Erythroblast (primary cell): Measurements from ENCODE around the gene MSMP.
A peak's percentile ranks its signal among the peaks of the same experiment; 100 is the strongest.

Source experiments
- DNase-seq, 2 experiments: peaks; one replicate each; lab custom pipeline; 2025; lab: John Stamatoyannopoulos, UW
- GATA1 ChIP-seq: IDR thresholded peaks from 2 replicates; pipeline ENCODE4 v1.6.1; 2011; ENCODE audit warnings: low read depth, mild to moderate bottlenecking, control low read depth, low read length, moderate library complexity
- POLR2A ChIP-seq: IDR thresholded peaks from 2 replicates; pipeline ENCODE4 v1.6.1; 2011; ENCODE audit warnings: mild to moderate bottlenecking, low read length

MSMP gene

DNA sequence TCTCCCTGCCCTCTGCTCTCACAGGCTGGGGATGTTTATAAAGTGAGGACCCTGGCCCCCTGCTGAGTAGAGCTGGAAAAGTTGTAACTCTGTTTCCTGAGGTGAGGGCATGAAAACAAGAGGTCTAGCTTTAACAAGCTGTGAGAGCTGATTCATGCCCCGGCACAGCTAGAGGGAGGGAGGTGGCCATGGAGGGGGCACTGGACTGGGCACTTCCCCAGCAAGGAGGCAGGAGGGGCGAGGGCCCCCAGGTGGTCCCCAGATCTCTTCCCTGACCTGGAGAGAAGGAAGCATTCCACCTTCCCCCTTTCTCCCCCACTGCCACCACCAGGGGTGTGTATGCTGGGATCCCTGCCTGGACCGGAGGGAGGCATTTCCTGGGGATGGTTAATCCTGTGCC, at the start of gene MSMP:
Gene MSMP, minus strand, starts transcription at position 13 of the 400 bp plus-strand sequence. CDS start 147 bp downstream, outside the sequence.
- no peak for DNase-seq
- TF ChIP-seq POLR2A = no peak
- no peak for TF ChIP-seq GATA1

DNA sequence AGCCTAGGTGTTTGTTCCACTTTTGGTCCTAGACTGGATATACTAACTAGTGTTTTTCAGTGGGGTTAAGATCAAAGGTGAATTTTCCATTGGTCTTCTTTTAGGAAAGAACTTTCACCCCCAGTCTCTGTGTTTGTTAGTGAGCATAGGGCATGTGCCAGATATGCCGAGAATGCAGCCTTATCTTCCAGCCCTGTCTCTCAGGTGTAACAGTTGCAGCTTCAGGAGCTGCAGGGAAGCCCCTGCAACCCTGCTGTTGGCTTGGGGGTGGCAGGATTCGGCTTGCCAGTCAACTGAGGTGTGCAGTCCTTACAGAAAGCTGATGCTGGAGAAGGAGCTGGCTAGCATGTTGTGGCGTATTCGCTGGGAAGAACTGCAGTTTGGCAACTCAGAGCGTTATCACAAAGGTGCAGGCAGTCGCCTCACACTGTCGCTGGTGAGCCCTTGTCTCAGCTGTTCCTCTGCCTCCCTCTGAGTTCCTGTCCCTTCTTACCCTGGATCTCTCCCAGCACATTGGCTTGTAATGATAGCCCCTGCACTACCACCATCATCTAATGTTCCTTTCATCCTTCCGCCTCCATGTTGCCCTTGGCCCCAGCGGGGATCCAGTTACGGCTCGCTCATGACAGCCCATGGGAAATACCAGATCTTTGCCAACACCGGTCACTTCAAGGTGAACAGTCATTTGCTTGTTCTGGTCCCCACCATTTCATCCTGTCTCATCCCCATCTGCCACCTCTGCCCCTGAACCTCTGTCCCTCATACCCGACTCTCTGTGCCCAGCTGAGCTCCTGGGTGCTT, 47.5 kb upstream of the MSMP start:
- no peak for TF ChIP-seq POLR2A
- DNase-seq = no peak

DNA sequence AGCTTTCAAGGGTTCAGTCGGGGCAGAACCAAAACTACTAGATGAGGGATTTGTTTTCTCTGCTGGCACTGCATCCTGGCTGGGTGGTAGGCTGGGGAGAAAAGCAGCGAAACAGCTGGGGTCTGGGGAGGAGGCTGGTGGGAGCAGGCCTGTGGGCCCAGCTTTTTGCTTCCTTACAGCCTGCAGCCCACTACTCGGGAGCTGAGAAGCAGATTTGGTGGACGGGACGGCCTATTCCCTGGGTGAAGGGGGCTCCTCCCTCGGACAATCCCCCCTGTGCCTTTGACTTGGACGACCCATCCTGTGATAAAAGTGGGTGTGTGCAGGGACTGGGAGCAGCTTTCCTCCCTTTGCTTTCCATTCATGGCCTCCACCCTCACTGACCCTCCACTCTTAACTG, 46.5 kb upstream of the MSMP start:
- DNase-seq = no peak
- TF ChIP-seq GATA1 (no peak), POLR2A (no peak)

GRCh38 chr9:35798658-35799374, 44.7 kb upstream of the MSMP start:
- TF ChIP-seq POLR2A (no peak), GATA1 (no peak)
- peak; percentile 73 to 83 for DNase-seq

DNA sequence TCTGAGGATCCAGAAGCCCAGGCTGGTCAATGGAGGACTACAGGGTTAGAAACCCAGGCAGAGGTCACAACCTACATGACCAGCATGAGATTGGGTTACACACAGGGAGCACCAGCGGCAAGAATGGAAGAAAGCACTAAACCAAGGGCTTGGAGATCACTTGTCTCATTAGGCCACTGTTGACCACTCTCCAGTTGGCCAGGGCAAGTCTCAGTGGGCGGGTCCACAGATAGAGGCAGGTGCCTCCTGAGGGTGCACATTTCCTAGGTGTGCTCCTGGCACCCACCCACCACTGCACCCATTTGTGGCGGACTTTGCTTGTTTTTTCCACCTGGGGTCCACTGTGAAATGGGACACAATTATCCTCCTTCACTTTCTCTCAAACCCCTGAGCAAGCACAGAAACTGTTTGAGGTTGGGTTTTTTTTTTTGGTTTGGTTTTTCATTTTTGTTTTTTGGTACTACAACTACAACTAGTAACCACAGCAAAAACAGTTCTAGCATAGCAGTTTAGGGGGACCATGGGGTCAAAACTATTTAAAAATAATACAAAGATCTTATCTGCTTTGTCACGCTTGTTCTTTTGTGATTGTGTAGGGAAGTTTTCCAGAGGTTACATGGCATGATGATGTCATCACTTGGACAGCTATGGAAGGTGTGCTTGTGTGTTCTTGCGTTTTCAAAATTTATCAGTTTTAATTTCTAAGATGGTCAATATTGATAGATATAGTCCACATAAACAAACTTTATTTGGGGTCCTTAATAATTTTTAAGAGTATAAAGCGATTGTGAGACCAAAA, 43.4 kb upstream of the MSMP start:
- DNase-seq = peak in 1 of 2 experiments; percentile 23
- no peak for TF ChIP-seq GATA1
- TF ChIP-seq POLR2A = no peak

DNA sequence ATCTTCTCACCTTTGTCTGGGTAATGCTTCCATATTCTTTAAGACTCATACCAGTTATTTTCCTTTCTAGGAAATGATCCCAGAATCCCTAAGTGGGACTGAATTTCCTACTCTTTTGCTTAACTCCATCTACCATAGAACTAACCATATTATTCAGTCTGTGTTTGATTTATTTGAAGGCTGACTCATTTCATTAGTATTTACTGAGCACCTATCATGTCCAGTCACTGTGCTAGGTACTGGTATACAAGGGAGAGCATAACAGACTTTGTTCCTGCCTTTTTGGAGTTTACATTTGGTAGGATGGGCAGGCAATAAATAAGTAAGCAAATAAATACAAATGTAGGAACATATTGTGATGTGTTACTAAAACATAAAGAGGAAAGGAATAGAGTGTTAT, 41.6 kb upstream of the MSMP start:
- TF ChIP-seq POLR2A (no peak), GATA1 (no peak)
- no peak for DNase-seq

- DNase-seq = no peak
- TF ChIP-seq GATA1 = no peak
- TF ChIP-seq POLR2A = no peak
Observed at GRCh38 chr9:35793461-35793860, 39.4 kb upstream of the MSMP start.

- TF ChIP-seq GATA1 (no peak), POLR2A (no peak)
- DNase-seq = no peak
Observed at GRCh38 chr9:35792826-35793225, 38.8 kb upstream of the MSMP start.

DNA sequence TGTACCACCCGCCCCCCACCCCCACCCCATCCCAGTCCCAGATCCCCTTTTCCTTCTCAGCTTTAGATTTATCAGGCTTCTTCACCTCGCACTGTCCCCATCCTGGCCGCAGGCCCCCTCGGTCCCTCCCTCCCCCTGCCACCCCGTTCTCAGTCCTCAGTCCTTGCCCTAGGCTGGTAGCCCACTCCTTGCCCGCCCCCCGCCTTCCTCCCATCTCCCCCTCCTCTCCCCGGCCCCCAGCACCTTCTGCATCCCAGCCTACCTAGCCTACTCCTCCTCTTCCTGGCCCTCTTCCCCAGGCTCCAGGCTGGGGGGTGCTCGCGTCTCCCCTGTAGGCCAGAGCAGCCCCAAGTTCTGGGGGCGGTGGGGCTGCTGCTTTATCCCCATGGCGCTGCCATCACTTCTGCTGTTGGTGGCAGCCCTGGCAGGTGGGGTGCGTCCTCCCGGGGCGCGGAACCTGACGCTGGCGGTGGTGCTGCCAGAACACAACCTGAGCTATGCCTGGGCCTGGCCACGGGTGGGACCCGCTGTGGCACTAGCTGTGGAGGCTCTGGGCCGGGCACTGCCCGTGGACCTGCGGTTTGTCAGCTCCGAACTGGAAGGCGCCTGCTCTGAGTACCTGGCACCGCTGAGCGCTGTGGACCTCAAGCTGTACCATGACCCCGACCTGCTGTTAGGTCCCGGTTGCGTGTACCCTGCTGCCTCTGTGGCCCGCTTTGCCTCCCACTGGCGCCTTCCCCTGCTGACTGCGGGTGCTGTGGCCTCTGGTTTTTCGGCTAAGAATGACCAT, 38.1 kb upstream of the MSMP start:
- no peak for TF ChIP-seq POLR2A
- TF ChIP-seq GATA1 = no peak
- DNase-seq = no peak

DNA sequence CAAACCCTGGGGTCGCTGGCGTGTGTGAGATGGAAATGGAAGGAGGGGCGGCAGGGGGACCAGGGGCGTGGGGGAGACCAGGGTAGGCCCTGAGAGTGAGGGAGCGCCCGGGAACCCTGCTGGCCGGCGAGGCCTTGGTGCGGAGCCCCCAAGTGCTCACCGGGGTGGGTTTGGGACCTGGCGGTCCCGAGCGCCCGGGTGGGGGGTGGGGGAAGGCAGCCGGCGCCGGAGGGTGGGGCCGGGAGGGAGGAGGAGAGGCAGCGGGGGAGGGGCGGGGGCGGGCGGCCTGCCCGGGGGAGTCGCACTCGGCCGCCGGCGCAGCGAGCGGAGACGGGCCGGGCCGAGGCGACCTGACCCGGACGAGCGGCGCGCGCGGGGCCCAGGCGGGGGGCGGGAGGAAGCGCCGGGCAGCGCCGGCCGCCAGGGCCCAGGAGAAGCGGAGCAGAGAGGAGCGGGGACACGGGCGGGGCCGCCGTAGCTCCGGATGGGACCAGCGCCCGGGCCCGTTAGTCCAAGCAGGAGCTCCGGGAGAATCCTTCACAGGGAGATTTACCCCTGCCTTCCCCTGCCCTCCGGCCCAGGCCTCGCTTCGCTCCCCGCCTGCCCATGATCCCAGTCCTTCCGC, 37.3 kb upstream of the MSMP start, which contains the start of gene NPR2:
Gene NPR2, plus strand, starts transcription at position 295 of the 625 bp plus-strand sequence. CDS start 818 bp downstream, outside the sequence.
- no peak for TF ChIP-seq GATA1
- TF ChIP-seq POLR2A = no peak
- no peak for DNase-seq

DNA sequence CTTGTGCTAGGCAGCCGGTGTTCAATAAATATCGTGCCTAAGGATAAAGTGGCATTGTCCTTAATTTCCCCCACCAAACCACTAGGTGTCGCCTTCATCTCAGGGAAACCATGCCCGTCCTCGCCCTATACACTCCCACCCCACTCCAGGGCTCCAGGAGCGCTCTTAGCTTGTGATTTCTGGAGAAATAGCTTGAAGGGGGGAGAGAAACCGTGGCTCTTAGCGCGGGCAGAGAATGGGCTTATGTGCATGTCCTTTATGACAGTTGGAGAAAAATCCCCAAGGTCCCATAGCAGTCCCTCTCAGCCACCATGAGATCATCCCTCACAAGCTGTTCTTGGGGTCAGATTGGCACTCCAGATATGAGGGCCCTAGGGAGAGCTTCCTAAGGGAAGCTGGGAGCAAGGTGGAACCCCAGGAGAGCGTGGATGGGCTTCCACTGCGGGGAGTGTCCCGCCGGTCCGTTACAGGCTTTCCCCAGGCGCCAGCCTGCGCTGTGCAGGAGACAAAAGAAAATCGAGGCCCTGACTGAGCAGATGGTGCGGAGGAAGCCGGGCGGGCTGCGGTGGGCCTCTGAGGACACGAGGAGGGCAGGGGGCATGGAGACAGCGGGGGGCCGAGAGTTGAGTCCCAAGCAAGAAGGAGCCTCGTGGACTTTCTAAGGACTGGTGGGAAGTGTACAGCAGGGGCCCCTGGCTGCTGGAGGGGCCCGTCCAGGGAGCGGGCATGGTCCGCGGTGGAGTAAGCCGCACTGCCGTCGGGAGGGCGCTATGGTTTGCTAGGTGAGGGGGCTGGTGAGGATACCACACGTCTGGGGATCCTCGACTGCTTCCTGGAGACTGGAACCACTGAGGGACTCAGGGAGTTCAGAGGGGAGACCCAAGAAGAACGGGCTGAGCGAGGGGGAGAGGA, 36.6 kb upstream of the MSMP start:
- DNase-seq = peak; percentile 69 to 85
- no peak for TF ChIP-seq POLR2A

DNA sequence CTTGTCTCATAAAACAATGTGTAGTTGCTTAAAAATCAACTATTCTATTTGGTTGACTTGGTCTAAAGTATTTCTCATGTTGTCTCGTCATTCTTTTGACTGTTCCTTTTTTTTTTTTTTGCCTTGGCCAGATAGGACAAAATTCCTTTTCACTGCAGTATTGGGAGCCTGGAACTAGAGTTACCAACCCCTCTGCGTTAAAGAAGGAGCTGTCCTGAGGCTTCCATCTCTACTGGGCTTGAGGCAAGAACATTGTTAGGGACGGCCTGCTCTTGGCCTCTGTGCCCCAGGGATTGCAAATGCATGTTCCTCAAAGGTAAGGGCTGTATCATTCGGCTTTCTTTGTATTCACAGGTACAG, 35.9 kb upstream of the MSMP start:
- TF ChIP-seq POLR2A (no peak), GATA1 (no peak)
- DNase-seq = no peak
